ENCODE measurements around the gene LIMK2. TPM values are rescaled to one million over a fixed set of nuclear protein-coding genes. Genes with fewer than 3 reads are reported as not detected.

The LIMK2 gene
- total RNA-seq, 4 donors from 2014 or later = 106 to 256 (median 139) TPM

GRCh38 chr22:31279821-31280505 lies 67.9 kb downstream of the LIMK2 start:
- H3K27me3 ChIP-seq = no peaks in the 10 kb centered on the region
- no peaks in the 10 kb centered on the region for H3K9me3 ChIP-seq
- peak in 1 of 3 donors; percentile 59 for DNase-seq
- TF ChIP-seq POLR2A (IDR thresholded peaks at IDR 0.05) = no peak
- TF ChIP-seq, protein P1, sequence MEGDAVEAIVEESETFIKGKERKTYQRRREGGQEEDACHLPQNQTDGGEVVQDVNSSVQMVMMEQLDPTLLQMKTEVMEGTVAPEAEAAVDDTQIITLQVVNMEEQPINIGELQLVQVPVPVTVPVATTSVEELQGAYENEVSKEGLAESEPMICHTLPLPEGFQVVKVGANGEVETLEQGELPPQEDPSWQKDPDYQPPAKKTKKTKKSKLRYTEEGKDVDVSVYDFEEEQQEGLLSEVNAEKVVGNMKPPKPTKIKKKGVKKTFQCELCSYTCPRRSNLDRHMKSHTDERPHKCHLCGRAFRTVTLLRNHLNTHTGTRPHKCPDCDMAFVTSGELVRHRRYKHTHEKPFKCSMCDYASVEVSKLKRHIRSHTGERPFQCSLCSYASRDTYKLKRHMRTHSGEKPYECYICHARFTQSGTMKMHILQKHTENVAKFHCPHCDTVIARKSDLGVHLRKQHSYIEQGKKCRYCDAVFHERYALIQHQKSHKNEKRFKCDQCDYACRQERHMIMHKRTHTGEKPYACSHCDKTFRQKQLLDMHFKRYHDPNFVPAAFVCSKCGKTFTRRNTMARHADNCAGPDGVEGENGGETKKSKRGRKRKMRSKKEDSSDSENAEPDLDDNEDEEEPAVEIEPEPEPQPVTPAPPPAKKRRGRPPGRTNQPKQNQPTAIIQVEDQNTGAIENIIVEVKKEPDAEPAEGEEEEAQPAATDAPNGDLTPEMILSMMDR (IDR thresholded peaks at IDR 0.05) = no peak
- peaks cover 0 to 18% (median 7%) of the 10 kb centered on the region in 4 donors for H3K4me1 ChIP-seq
- peaks cover 0 to 87% (median 0%) of the 10 kb centered on the region in 3 donors for H3K36me3 ChIP-seq
- no peak overlapping the region for H3K4me3 ChIP-seq
- H3K27ac ChIP-seq = peak overlapping the region; percentile 41 to 71 (median 68)

- H3K36me3 ChIP-seq = peaks cover 0 to 92% (median 0%) of the 10 kb centered on the region in 3 donors
- H3K4me3 ChIP-seq = no peak overlapping the region
- H3K4me1 ChIP-seq = peaks cover 0 to 19% (median 16%) of the 10 kb centered on the region in 4 donors
- DNase-seq = no peak
- TF ChIP-seq, protein P1 (IDR thresholded peaks at IDR 0.05) = no peak
- no peak for TF ChIP-seq POLR2A (IDR thresholded peaks at IDR 0.05)
- peak overlapping the region in 2 of 4 donors; percentile 27 to 100 for H3K27ac ChIP-seq
- H3K9me3 ChIP-seq = no peaks in the 10 kb centered on the region
- no peaks in the 10 kb centered on the region for H3K27me3 ChIP-seq
These were observed 69.6 kb downstream of the LIMK2 start for GRCh38 chr22:31281733-31282132.

DNA sequence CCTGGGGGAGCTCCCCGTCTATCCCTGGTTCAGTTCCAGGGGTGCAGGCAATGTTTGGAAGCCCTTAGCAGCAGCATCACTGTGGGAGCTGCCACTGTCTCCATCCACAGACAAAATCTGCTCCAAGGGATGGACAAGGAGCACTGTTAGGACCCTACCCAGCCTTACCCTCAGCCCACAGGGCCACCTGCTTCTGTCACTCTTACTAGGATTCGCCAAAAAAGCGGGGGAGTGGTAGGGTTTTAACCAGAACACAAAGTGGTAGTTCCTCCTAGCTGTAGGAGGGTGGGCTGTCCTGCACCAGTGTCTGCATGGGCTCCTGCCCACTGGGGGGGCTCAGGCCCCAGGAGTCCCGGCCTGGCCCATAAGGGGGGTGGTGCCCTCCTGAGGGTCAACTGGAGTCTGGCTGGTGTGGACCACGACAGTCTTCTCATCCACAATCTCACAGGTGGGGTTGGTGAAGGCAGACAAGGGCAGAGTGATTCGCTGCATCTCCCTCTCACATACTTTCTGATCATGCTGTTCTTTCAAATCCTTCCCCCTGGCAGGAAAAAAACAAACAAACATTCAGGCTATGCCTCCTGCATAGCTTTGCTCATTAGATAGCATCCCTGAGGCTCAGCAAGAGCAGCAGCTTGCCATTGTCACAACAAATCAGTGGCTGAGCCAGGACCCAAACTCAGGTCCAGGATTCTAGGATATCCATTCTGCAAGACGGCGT lies 70.8 kb downstream of the LIMK2 start:
- peaks cover 0 to 28% (median 20%) of the 10 kb centered on the region in 4 donors for H3K4me1 ChIP-seq
- no peaks in the 10 kb centered on the region for H3K27me3 ChIP-seq
- H3K36me3 ChIP-seq = peaks cover 0 to 90% (median 0%) of the 10 kb centered on the region in 3 donors
- no peaks in the 10 kb centered on the region for H3K9me3 ChIP-seq
- no peak for TF ChIP-seq POLR2A (IDR thresholded peaks at IDR 0.05)
- TF ChIP-seq, protein P1 (IDR thresholded peaks at IDR 0.05) = no peak
- no peak overlapping the region for H3K4me3 ChIP-seq
- H3K27ac ChIP-seq = peak overlapping the region in 3 of 4 donors; percentile 7 to 100 (median 26)
- no peak for DNase-seq

GRCh38 chr22:31284281-31285155 lies 72.4 kb downstream of the LIMK2 start:
- peak overlapping the region in 1 of 4 donors; percentile 12 for H3K4me3 ChIP-seq
- peaks cover 0 to 44% (median 27%) of the 10 kb centered on the region in 4 donors for H3K4me1 ChIP-seq

More at GRCh38 chr22:31284281-31285155, 72.4 kb downstream of the LIMK2 start:
- no peaks in the 10 kb centered on the region for H3K9me3 ChIP-seq
- no peaks in the 10 kb centered on the region for H3K27me3 ChIP-seq
- H3K27ac ChIP-seq = peak overlapping the region; percentile 93 to 100 (median 98)
- TF ChIP-seq POLR2A (IDR thresholded peaks at IDR 0.05) = no peak
- TF ChIP-seq, protein P1 (IDR thresholded peaks at IDR 0.05) = no peak
- peaks cover 0 to 91% (median 0%) of the 10 kb centered on the region in 3 donors for H3K36me3 ChIP-seq
- no peak for DNase-seq
